ENCODE measurements around the gene FAM107B.
"Not testable (repeated sequence)": the region's sequence is repeated elsewhere in the genome, so short reads cannot be mapped to it uniquely, and the experiment has no call there.

The FAM107B gene

GRCh38 chr10:14728346-14728745, 46.4 kb downstream of the FAM107B start:
- no peak for DNase-seq

- DNase-seq: no peak
Measured at GRCh38 chr10:14727924-14728323, 46.8 kb downstream of the FAM107B start.

- DNase-seq: no peak
Measured at GRCh38 chr10:14727465-14727864, 47.2 kb downstream of the FAM107B start.

- DNase-seq: no peak
Measured at GRCh38 chr10:14724931-14725330, 49.8 kb downstream of the FAM107B start.

GRCh38 chr10:14723052-14723689, 51.5 kb downstream of the FAM107B start:
- DNase-seq: no peak

GRCh38 chr10:14717552-14717951, 57.1 kb downstream of the FAM107B start:
- DNase-seq: no peak

- no peak for DNase-seq
Measured at GRCh38 chr10:14712991-14713424, 61.7 kb downstream of the FAM107B start.

GRCh38 chr10:14709344-14709743, 65.4 kb downstream of the FAM107B start:
- DNase-seq: not testable (repeated sequence)

GRCh38 chr10:14707481-14707880, 67.2 kb downstream of the FAM107B start:
- DNase-seq: no peak

- no peak for DNase-seq
Measured at GRCh38 chr10:14705548-14706230, 69.0 kb downstream of the FAM107B start.

- DNase-seq: no peak
Measured at GRCh38 chr10:14703631-14704001, 71.1 kb downstream of the FAM107B start.

GRCh38 chr10:14701466-14701865, 73.2 kb downstream of the FAM107B start:
- DNase-seq: no peak

GRCh38 chr10:14700546-14700945, 74.2 kb downstream of the FAM107B start:
- DNase-seq: no peak

- DNase-seq: no peak
Measured at GRCh38 chr10:14699482-14699881, 75.2 kb downstream of the FAM107B start.

GRCh38 chr10:14698829-14699170, 75.9 kb downstream of the FAM107B start:
- DNase-seq: no peak

GRCh38 chr10:14698111-14698828, 76.4 kb downstream of the FAM107B start:
- no peak for DNase-seq

GRCh38 chr10:14697281-14697680, 77.4 kb downstream of the FAM107B start:
- no peak for DNase-seq

GRCh38 chr10:14696821-14697220, 77.9 kb downstream of the FAM107B start:
- no peak for DNase-seq

GRCh38 chr10:14695847-14696480, 78.7 kb downstream of the FAM107B start:
- DNase-seq: no peak

- no peak for DNase-seq
Measured at GRCh38 chr10:14693891-14694290, 80.8 kb downstream of the FAM107B start.

GRCh38 chr10:14692344-14693076, 82.2 kb downstream of the FAM107B start:
- DNase-seq: no peak

- no peak for DNase-seq
Measured at GRCh38 chr10:14691359-14691758, 83.3 kb downstream of the FAM107B start.

GRCh38 chr10:14688606-14689005, 86.1 kb downstream of the FAM107B start:
- DNase-seq: no peak
